ENCODE results near the gene CWF19L1. TPM values are rescaled to one million over a fixed set of nuclear protein-coding genes. Genes with fewer than 3 reads are reported as not detected.

The CWF19L1 gene
- total and polyA plus RNA-seq, 2 of the 13 experiments (the other 11 are each of a cell fraction or from before 2014, with no cell fraction given): 13.6 to 42.1 TPM

- TF ChIP-seq ZFP41 (CRISPR knock-in tag; IDR thresholded peaks at IDR 0.05; ENCODE audit: borderline replicate concordance) (no peak; the same call in 1 of the 2 replicates), STAT5B (CRISPR knock-in tag; IDR thresholded peaks at IDR 0.05) (no peak), SMYD3 (CRISPR knock-in tag; IDR thresholded peaks at IDR 0.05) (no peak), RBFOX2 (IDR thresholded peaks at IDR 0.05; ENCODE audit: low read depth, low read length) (peak; percentile 96), RBM39 (IDR thresholded peaks at IDR 0.05; ENCODE audit: low read depth, low read length, poor library complexity, severe bottlenecking) (peak; percentile 70), ZNF264 (CRISPR knock-in tag; IDR thresholded peaks at IDR 0.05) (peak; percentile 81), SRSF4 (IDR thresholded peaks at IDR 0.05; ENCODE audit: low read depth, low read length, poor library complexity, severe bottlenecking) (no peak), CSRNP2 (CRISPR knock-in tag; conservative IDR thresholded peaks at IDR 0.05; ENCODE audit: low read depth) (no peak), POLR2AphosphoS5 (IDR thresholded peaks at IDR 0.05; ENCODE audit: low read depth, low read length) (peak; percentile 89), JARID2 (CRISPR knock-in tag; IDR thresholded peaks at IDR 0.05; ENCODE audit: insufficient replicate concordance) (no peak), ZNF292 (CRISPR knock-in tag; IDR thresholded peaks at IDR 0.05; ENCODE audit: borderline replicate concordance, low read depth) (peak; percentile 52; the same call in 1 of the 2 replicates), PITX1 (CRISPR knock-in tag; IDR thresholded peaks at IDR 0.05) (no peak), SALL2 (CRISPR knock-in tag; IDR thresholded peaks at IDR 0.05) (peak; percentile 85), RFXANK (CRISPR knock-in tag; IDR thresholded peaks at IDR 0.05) (no peak), SSRP1 (CRISPR knock-in tag; IDR thresholded peaks at IDR 0.05) (no peak), ATF5 (CRISPR knock-in tag; IDR thresholded peaks at IDR 0.05; ENCODE audit: low read depth) (no peak), ZFP91 (CRISPR knock-in tag; IDR thresholded peaks at IDR 0.05; ENCODE audit: borderline replicate concordance) (peak; percentile 87), ZNF75D (CRISPR knock-in tag; IDR thresholded peaks at IDR 0.05; ENCODE audit: borderline replicate concordance) (no peak), TOPORS (CRISPR knock-in tag; IDR thresholded peaks at IDR 0.05) (no peak), TRIM24 (CRISPR knock-in tag; IDR thresholded peaks at IDR 0.05) (no peak), ZSCAN21 (CRISPR knock-in tag; IDR thresholded peaks at IDR 0.05; ENCODE audit: borderline replicate concordance) (no peak), ZNF83 (CRISPR knock-in tag; IDR thresholded peaks at IDR 0.05; ENCODE audit: borderline replicate concordance) (0 out of 2 replicates have a peak, but pooled peaks have one; percentile 80), ZNF839 (CRISPR knock-in tag; IDR thresholded peaks at IDR 0.05; ENCODE audit: borderline replicate concordance) (peak; percentile 95; the same call in 1 of the 2 replicates), POLR2G (IDR thresholded peaks at IDR 0.05; ENCODE audit: low read depth, low read length) (peak; percentile 93), BHLHE40 (IDR thresholded peaks at IDR 0.05; ENCODE audit: low read length) (no peak), ELF1 (CRISPR knock-in tag; IDR thresholded peaks at IDR 0.05) (peak; percentile 79; the same call in 1 of the 2 replicates), ZNF703 (CRISPR knock-in tag; IDR thresholded peaks at IDR 0.05; ENCODE audit: borderline replicate concordance) (no peak; the same call in 1 of the 2 replicates)
These were observed 18.9 kb upstream of the CWF19L1 start, which contains the start of gene BLOC1S2 (continued) for GRCh38 chr10:100286051-100287033.

Data from HepG2 (cell line).